Measurements from ENCODE around the gene LOXL1.

The LOXL1 gene

GRCh38 chr15:73962433-73962832 lies 36.2 kb downstream of the LOXL1 start:
- Histone ChIP-seq H3K27me3 (ENCODE audit: insufficient read depth, poor library complexity, severe bottlenecking) (no peaks in the 10 kb centered on the region), H3K4me1 (ENCODE audit: insufficient read depth, poor library complexity, severe bottlenecking) (peaks cover 13% of the 10 kb centered on the region), H3K27ac (ENCODE audit: poor library complexity, severe bottlenecking) (no peak overlapping the region), H3K36me3 (ENCODE audit: low read depth) (no peaks in the 10 kb centered on the region), H3K9me3 (ENCODE audit: severe bottlenecking) (no peaks in the 10 kb centered on the region), H3K4me3 (ENCODE audit: severe bottlenecking) (no peak overlapping the region)
- ATAC-seq (ENCODE audit: low read depth) (no peak), DNase-seq (ENCODE audit: low spot score) (peak; percentile 1)
- TF ChIP-seq, protein P1, sequence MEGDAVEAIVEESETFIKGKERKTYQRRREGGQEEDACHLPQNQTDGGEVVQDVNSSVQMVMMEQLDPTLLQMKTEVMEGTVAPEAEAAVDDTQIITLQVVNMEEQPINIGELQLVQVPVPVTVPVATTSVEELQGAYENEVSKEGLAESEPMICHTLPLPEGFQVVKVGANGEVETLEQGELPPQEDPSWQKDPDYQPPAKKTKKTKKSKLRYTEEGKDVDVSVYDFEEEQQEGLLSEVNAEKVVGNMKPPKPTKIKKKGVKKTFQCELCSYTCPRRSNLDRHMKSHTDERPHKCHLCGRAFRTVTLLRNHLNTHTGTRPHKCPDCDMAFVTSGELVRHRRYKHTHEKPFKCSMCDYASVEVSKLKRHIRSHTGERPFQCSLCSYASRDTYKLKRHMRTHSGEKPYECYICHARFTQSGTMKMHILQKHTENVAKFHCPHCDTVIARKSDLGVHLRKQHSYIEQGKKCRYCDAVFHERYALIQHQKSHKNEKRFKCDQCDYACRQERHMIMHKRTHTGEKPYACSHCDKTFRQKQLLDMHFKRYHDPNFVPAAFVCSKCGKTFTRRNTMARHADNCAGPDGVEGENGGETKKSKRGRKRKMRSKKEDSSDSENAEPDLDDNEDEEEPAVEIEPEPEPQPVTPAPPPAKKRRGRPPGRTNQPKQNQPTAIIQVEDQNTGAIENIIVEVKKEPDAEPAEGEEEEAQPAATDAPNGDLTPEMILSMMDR (IDR thresholded peaks at IDR 0.05; ENCODE audit: poor library complexity, severe bottlenecking): no peak

- TF ChIP-seq, protein P1 (IDR thresholded peaks at IDR 0.05; ENCODE audit: poor library complexity, severe bottlenecking): peak; percentile 100
- Histone ChIP-seq H3K27ac (ENCODE audit: poor library complexity, severe bottlenecking) (no peak overlapping the region), H3K27me3 (ENCODE audit: insufficient read depth, poor library complexity, severe bottlenecking) (no peaks in the 10 kb centered on the region), H3K4me1 (ENCODE audit: insufficient read depth, poor library complexity, severe bottlenecking) (peaks cover 5% of the 10 kb centered on the region), H3K36me3 (ENCODE audit: low read depth) (no peaks in the 10 kb centered on the region), H3K4me3 (ENCODE audit: severe bottlenecking) (no peak overlapping the region), H3K9me3 (ENCODE audit: severe bottlenecking) (no peaks in the 10 kb centered on the region)
- DNase-seq (ENCODE audit: low spot score): peak; percentile 79
- ATAC-seq (ENCODE audit: low read depth): peak; percentile 95
Measured at GRCh38 chr15:73964736-73965093, 38.5 kb downstream of the LOXL1 start.

DNA sequence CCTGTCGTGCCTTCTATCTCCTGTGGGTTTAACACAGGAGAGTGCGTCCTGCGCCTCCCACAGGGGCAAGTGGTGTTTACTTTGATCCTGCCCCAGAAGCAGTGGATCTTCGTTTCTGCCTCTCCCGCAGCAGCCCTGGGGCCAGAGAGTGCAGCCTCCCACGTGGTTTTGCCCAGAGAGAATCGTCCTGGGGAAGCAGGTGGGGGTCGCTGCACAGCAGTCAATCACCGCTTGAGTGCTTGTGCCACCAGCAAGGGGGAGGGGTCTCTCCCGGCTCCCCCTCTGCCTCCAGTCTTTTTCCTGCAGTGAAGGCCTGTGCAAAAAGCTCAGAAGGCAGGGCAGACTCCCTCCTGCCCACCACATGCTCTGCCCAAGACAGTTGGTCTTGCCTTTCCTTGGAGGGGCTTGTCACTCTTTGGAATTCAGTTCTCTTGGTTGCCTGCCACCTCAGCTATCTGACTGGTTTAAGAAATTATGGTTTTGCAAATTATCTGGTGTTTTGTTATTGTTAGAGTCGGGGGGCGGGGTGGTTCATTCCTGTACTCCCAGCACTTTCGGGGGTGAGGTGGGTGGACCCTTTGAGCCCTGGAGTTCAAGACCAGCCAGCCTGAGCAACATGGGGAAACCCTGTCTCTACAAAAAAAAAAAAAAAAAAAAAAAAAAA lies 39.0 kb downstream of the LOXL1 start:
- H3K4me3 ChIP-seq (ENCODE audit: severe bottlenecking): no peak overlapping the region
- H3K36me3 ChIP-seq (ENCODE audit: low read depth): no peaks in the 10 kb centered on the region
- H3K27ac ChIP-seq (ENCODE audit: poor library complexity, severe bottlenecking): no peak overlapping the region
- DNase-seq (ENCODE audit: low spot score): peak; percentile 56
- peak; percentile 18; the same call in 2 of the 3 replicates for ATAC-seq (ENCODE audit: low read depth)
- no peaks in the 10 kb centered on the region for H3K27me3 ChIP-seq (ENCODE audit: insufficient read depth, poor library complexity, severe bottlenecking)
- H3K9me3 ChIP-seq (ENCODE audit: severe bottlenecking): no peaks in the 10 kb centered on the region
- TF ChIP-seq, protein P1 (IDR thresholded peaks at IDR 0.05; ENCODE audit: poor library complexity, severe bottlenecking): peak; percentile 94
- H3K4me1 ChIP-seq (ENCODE audit: insufficient read depth, poor library complexity, severe bottlenecking): peaks cover 5% of the 10 kb centered on the region

DNA sequence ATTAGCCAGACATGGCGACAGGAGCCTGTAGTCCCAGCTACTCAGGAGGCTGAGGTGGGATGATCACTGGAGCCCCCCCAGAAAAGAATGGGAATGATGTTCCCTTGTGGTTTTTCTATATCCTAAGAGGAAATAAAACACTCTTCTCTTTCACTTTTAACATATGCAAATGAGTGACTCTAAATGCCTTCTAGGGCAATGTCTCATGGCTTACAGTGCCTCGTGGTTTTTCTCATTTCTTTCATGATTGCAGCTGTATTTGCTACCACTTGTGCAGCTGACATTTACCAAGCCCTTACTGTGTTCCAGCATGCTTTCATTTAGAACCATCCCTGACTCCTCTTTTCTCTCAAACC lies 39.5 kb downstream of the LOXL1 start:
- peaks cover 5% of the 10 kb centered on the region for H3K4me1 ChIP-seq (ENCODE audit: insufficient read depth, poor library complexity, severe bottlenecking)
- TF ChIP-seq, protein P1 (IDR thresholded peaks at IDR 0.05; ENCODE audit: poor library complexity, severe bottlenecking): no peak
- H3K36me3 ChIP-seq (ENCODE audit: low read depth): no peaks in the 10 kb centered on the region
- peak; percentile 31 for ATAC-seq (ENCODE audit: low read depth)
- H3K9me3 ChIP-seq (ENCODE audit: severe bottlenecking): no peaks in the 10 kb centered on the region
- no peaks in the 10 kb centered on the region for H3K27me3 ChIP-seq (ENCODE audit: insufficient read depth, poor library complexity, severe bottlenecking)
- H3K27ac ChIP-seq (ENCODE audit: poor library complexity, severe bottlenecking): no peak overlapping the region
- H3K4me3 ChIP-seq (ENCODE audit: severe bottlenecking): no peak overlapping the region
- DNase-seq (ENCODE audit: low spot score): no peak

DNA sequence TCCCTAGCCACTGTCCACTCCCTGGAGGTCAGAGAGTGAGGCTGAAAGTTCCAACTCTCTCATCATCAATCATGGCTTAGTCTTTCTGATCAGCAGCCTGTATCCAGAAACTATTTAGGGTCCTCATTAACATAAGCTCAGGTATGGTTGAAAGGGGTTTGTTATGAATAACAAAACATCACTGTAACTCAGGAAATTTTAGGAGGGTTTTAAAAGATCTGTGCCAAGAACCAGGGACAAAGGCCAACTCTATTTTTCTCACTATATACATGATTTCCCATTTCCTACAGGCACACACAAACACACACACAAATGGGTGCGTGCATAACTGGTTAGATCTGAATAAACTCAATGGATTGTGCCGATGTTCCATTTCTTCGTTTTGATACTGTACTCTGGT lies 42.2 kb downstream of the LOXL1 start:
- ATAC-seq (ENCODE audit: low read depth) (no peak), DNase-seq (ENCODE audit: low spot score) (no peak)
- TF ChIP-seq, protein P1 (IDR thresholded peaks at IDR 0.05; ENCODE audit: poor library complexity, severe bottlenecking): no peak
- H3K27me3 ChIP-seq (ENCODE audit: insufficient read depth, poor library complexity, severe bottlenecking): no peaks in the 10 kb centered on the region
- no peaks in the 10 kb centered on the region for H3K9me3 ChIP-seq (ENCODE audit: severe bottlenecking)
- H3K4me3 ChIP-seq (ENCODE audit: severe bottlenecking): no peak overlapping the region
- no peak overlapping the region for H3K27ac ChIP-seq (ENCODE audit: poor library complexity, severe bottlenecking)
- peaks cover 5% of the 10 kb centered on the region for H3K4me1 ChIP-seq (ENCODE audit: insufficient read depth, poor library complexity, severe bottlenecking)
- H3K36me3 ChIP-seq (ENCODE audit: low read depth): no peaks in the 10 kb centered on the region

All from RWPE2 (cell line).